Stimulated activated naive CD8-positive, alpha-beta T cell treated with anti-CD3 and anti-CD28 coated beads, Interleukin-15, amount 100 ng/mL, for 72 hours (primary cell): Measurements from ENCODE around the gene GGA3.
"Not testable (repeated sequence)": the region's sequence is repeated elsewhere in the genome, so short reads cannot be mapped to it uniquely, and the experiment has no call there.

ENCODE experiments used
- ATAC-seq: fragments of 150-1000 bp; cut with Tn5 transposase; 2 replicates; pipeline ENCODE4 v1.10.0; 2021; ENCODE audit warnings: mild to moderate bottlenecking, moderate library complexity
- DNase-seq, 2 donors: peaks; one replicate each; pipeline ENCODE4 v3.0.0; 2021 to 2022
- H3K27ac Mint-ChIP-seq, 2 donors: one replicate each; pipeline ENCODE4 v1.8.0; 2022; ENCODE audit warnings: mild to moderate bottlenecking in 2 of 2, mixed read lengths in 2 of 2, moderate library complexity in 2 of 2
- H3K27me3 Mint-ChIP-seq: one replicate; pipeline ENCODE4 v1.8.0; 2022; ENCODE audit warnings: mixed read lengths
- H3K4me1 Mint-ChIP-seq: one replicate; pipeline ENCODE4 v1.8.0; 2022; ENCODE audit warnings: mild to moderate bottlenecking, mixed read lengths
- H3K4me3 Mint-ChIP-seq, 2 donors: one replicate each; pipeline ENCODE4 v1.8.0; 2022; ENCODE audit warnings: mild to moderate bottlenecking in 2 of 2, mixed read lengths in 2 of 2, moderate library complexity in 1 of 2
- H3K9me3 Mint-ChIP-seq, 2 donors: one replicate each; pipeline ENCODE4 v1.8.0; 2022; ENCODE audit warnings: mixed read lengths in 2 of 2

GGA3 gene

GRCh38 chr17:75228305-75228704, 33.1 kb downstream of the GGA3 start:
- H3K27me3 Mint-ChIP-seq = no peaks in the 10 kb centered on the region
- DNase-seq (no peak), ATAC-seq (no peak)
- H3K9me3 Mint-ChIP-seq = no peaks in the 10 kb centered on the region
- no peak overlapping the region for H3K4me3 Mint-ChIP-seq
- H3K4me1 Mint-ChIP-seq = no peaks in the 10 kb centered on the region
- H3K27ac Mint-ChIP-seq = no peak overlapping the region

- no peak for ATAC-seq
- Mint-ChIP-seq H3K27ac (no peak overlapping the region), H3K4me1 (no peaks in the 10 kb centered on the region), H3K27me3 (no peaks in the 10 kb centered on the region), H3K9me3 (no peaks in the 10 kb centered on the region), H3K4me3 (no peak overlapping the region)
- no peak for DNase-seq
These were observed 33.7 kb downstream of the GGA3 start for GRCh38 chr17:75227729-75228128.

- H3K4me1 Mint-ChIP-seq = no peaks in the 10 kb centered on the region
- no peaks in the 10 kb centered on the region for H3K9me3 Mint-ChIP-seq
- H3K27ac Mint-ChIP-seq = peak overlapping the region; percentile 11 to 82
- H3K27me3 Mint-ChIP-seq = no peaks in the 10 kb centered on the region
- no peak for DNase-seq
- H3K4me3 Mint-ChIP-seq = no peak overlapping the region
- no peak for ATAC-seq
These were observed 36.4 kb downstream of the GGA3 start for GRCh38 chr17:75225016-75225415.

GRCh38 chr17:75219815-75220214, 41.6 kb downstream of the GGA3 start:
- Mint-ChIP-seq H3K27ac (peak overlapping the region in 1 of 2 donors; percentile 83), H3K9me3 (no peaks in the 10 kb centered on the region), H3K27me3 (no peaks in the 10 kb centered on the region), H3K4me3 (no peak overlapping the region), H3K4me1 (no peaks in the 10 kb centered on the region)
- ATAC-seq (no peak), DNase-seq (no peak)

GRCh38 chr17:75218131-75218530, 43.3 kb downstream of the GGA3 start:
- Mint-ChIP-seq H3K27ac (no peak overlapping the region), H3K4me1 (no peaks in the 10 kb centered on the region), H3K9me3 (no peaks in the 10 kb centered on the region), H3K4me3 (no peak overlapping the region), H3K27me3 (no peaks in the 10 kb centered on the region)
- DNase-seq (no peak), ATAC-seq (no peak)

GRCh38 chr17:75209061-75209460, 52.3 kb downstream of the GGA3 start:
- H3K9me3 Mint-ChIP-seq = no peaks in the 10 kb centered on the region
- no peak for DNase-seq
- no peak for ATAC-seq
- H3K27me3 Mint-ChIP-seq = no peaks in the 10 kb centered on the region
- H3K4me1 Mint-ChIP-seq = peaks cover 25% of the 10 kb centered on the region
- no peak overlapping the region for H3K27ac Mint-ChIP-seq
- H3K4me3 Mint-ChIP-seq = no peak overlapping the region

- H3K27me3 Mint-ChIP-seq = no peaks in the 10 kb centered on the region
- ATAC-seq (no peak), DNase-seq (no peak)
- H3K27ac Mint-ChIP-seq = peak overlapping the region in 1 of 2 donors; percentile 63
- peaks cover 26% of the 10 kb centered on the region for H3K4me1 Mint-ChIP-seq
- H3K4me3 Mint-ChIP-seq = no peak overlapping the region
- no peaks in the 10 kb centered on the region for H3K9me3 Mint-ChIP-seq
These were observed 53.2 kb downstream of the GGA3 start for GRCh38 chr17:75208161-75208560.

GRCh38 chr17:75207760-75208159, 53.6 kb downstream of the GGA3 start:
- ATAC-seq (no peak), DNase-seq (no peak)
- Mint-ChIP-seq H3K27me3 (no peaks in the 10 kb centered on the region), H3K4me1 (peaks cover 26% of the 10 kb centered on the region), H3K4me3 (no peak overlapping the region), H3K27ac (peak overlapping the region in 1 of 2 donors; percentile 63), H3K9me3 (no peaks in the 10 kb centered on the region)

- H3K4me1 Mint-ChIP-seq = peaks cover 27% of the 10 kb centered on the region
- not testable (repeated sequence) for H3K27me3 Mint-ChIP-seq, H3K9me3 Mint-ChIP-seq, DNase-seq, ATAC-seq
- H3K4me3 Mint-ChIP-seq = peak overlapping the region; percentile 89 to 94
- peak overlapping the region in 1 of 2 donors; percentile 57 for H3K27ac Mint-ChIP-seq
These were observed 54.4 kb downstream of the GGA3 start for GRCh38 chr17:75207050-75207407.

GRCh38 chr17:75205793-75206163, 55.6 kb downstream of the GGA3 start:
- ATAC-seq (peak; percentile 37), DNase-seq (no peak)
- Mint-ChIP-seq H3K27ac (peak overlapping the region; percentile 99 to 100), H3K9me3 (no peaks in the 10 kb centered on the region), H3K4me1 (peaks cover 33% of the 10 kb centered on the region), H3K4me3 (peak overlapping the region; percentile 89 to 94), H3K27me3 (no peaks in the 10 kb centered on the region)

- peaks cover 33% of the 10 kb centered on the region for H3K4me1 Mint-ChIP-seq
- peak; percentile 96 for ATAC-seq
- H3K27ac Mint-ChIP-seq = peak within 1 kb of the TSS; percentile 99 to 100
- H3K4me3 Mint-ChIP-seq = peak within 1 kb of the TSS; percentile 89 to 94
- no peaks in the 10 kb centered on the region for H3K9me3 Mint-ChIP-seq
- DNase-seq = peak; percentile 92 to 93
- H3K27me3 Mint-ChIP-seq = no peaks in the 10 kb centered on the region
These were observed 56.2 kb downstream of the GGA3 start, which contains the start of gene NUP85 for GRCh38 chr17:75205037-75205792. Gene NUP85, plus strand, starts transcription at chr17:75205679. Its CDS starts 83 bp downstream, at chr17:75205762.

- no peak for ATAC-seq
- no peaks in the 10 kb centered on the region for H3K27me3 Mint-ChIP-seq
- H3K4me3 Mint-ChIP-seq = no peak overlapping the region
- no peak for DNase-seq
- no peak overlapping the region for H3K27ac Mint-ChIP-seq
- H3K9me3 Mint-ChIP-seq = no peaks in the 10 kb centered on the region
- H3K4me1 Mint-ChIP-seq = peaks cover 16% of the 10 kb centered on the region
These were observed 61.4 kb downstream of the GGA3 start for GRCh38 chr17:75199886-75200618.

GRCh38 chr17:75194879-75195278, 66.5 kb downstream of the GGA3 start:
- ATAC-seq = no peak
- Mint-ChIP-seq H3K9me3 (no peaks in the 10 kb centered on the region), H3K4me3 (no peak overlapping the region), H3K4me1 (no peaks in the 10 kb centered on the region), H3K27ac (peak overlapping the region; percentile 27 to 52), H3K27me3 (no peaks in the 10 kb centered on the region)
- no peak for DNase-seq

- no peak for DNase-seq
- Mint-ChIP-seq H3K27ac (no peak overlapping the region), H3K9me3 (no peaks in the 10 kb centered on the region), H3K4me1 (peaks cover 13% of the 10 kb centered on the region), H3K4me3 (no peak overlapping the region), H3K27me3 (no peaks in the 10 kb centered on the region)
- no peak for ATAC-seq
These were observed 69.8 kb downstream of the GGA3 start for GRCh38 chr17:75191584-75191983.

GRCh38 chr17:75188614-75189013, 72.8 kb downstream of the GGA3 start:
- DNase-seq (no peak), ATAC-seq (no peak)
- H3K9me3 Mint-ChIP-seq = no peaks in the 10 kb centered on the region
- H3K4me1 Mint-ChIP-seq = peaks cover 24% of the 10 kb centered on the region
- H3K27me3 Mint-ChIP-seq = no peaks in the 10 kb centered on the region
- H3K27ac Mint-ChIP-seq = peak overlapping the region in 1 of 2 donors; percentile 19
- peak overlapping the region in 1 of 2 donors; percentile 74 for H3K4me3 Mint-ChIP-seq
